GM23248 (cell line): ENCODE data around the gene DPP6.

Experiments used
- EZH2 ChIP-seq: fragments of 200-600 bp; sonication (generic); IDR thresholded peaks from 2 replicates; pipeline ENCODE4 v1.6.1; 2018; ENCODE audit warnings: antibody characterized with exemption, mild to moderate bottlenecking; ENCODE audit not compliant: insufficient read depth, poor library complexity, severe bottlenecking
- EZH2phosphoT487 ChIP-seq: fragments of 200-600 bp; sonication (generic); IDR thresholded peaks from 2 replicates; pipeline ENCODE4 v1.6.1; 2018; ENCODE audit warnings: antibody characterized with exemption, moderate library complexity, mild to moderate bottlenecking, low read depth; ENCODE audit not compliant: insufficient read depth

GRCh38 chr7:154873500-154874121 lies 821.4 kb downstream of the DPP6 start:
- no peak for TF ChIP-seq EZH2
- TF ChIP-seq EZH2phosphoT487, result no peak
